HepG2 (cell line): Measurements from ENCODE around the gene IQCH.

Source experiments
- ARID2 ChIP-seq: sonication (generic); formaldehyde crosslinking; IDR thresholded peaks from 2 replicates; pipeline ENCODE4 v1.8.1; 2022; ENCODE audit warnings: mild to moderate bottlenecking, missing genetic modification reagents, borderline replicate concordance
- E2F1 ChIP-seq: sonication (generic); formaldehyde crosslinking; IDR thresholded peaks from 2 replicates; pipeline ENCODE4 v1.5.0; 2020; ENCODE audit warnings: missing genetic modification reagents
- EZH2 ChIP-seq: conservative IDR thresholded peaks from 2 replicates; pipeline ENCODE4 v1.6.1; 2012; ENCODE audit warnings: mild to moderate bottlenecking, low read depth, low read length, moderate library complexity
- IRF2 ChIP-seq: IDR thresholded peaks from 2 replicates; pipeline ENCODE4 v1.6.1; 2018; ENCODE audit warnings: missing genetic modification reagents, missing compliant biosample characterization
- REST ChIP-seq, 2 experiments: IDR thresholded peaks; 2 replicates each; pipeline ENCODE4 v1.6.1; 2011 to 2012; ENCODE audit warnings: low read length in 2 of 2, borderline replicate concordance in 1 of 2, low read depth in 1 of 2, mild to moderate bottlenecking in 1 of 2, moderate library complexity in 1 of 2
- TBL1XR1 ChIP-seq: fragments of 150-350 bp; IDR thresholded peaks from 2 replicates; pipeline ENCODE4 v1.6.1; 2014; ENCODE audit warnings: borderline replicate concordance, low read length; ENCODE audit not compliant: partially characterized antibody
- ZNF318 ChIP-seq: sonication (generic); formaldehyde crosslinking; IDR thresholded peaks from 2 replicates; pipeline ENCODE4 v1.4.0; 2020; ENCODE audit warnings: mild to moderate bottlenecking, missing genetic modification reagents
- ZNF512B ChIP-seq: sonication (generic); formaldehyde crosslinking; IDR thresholded peaks from 2 replicates; pipeline ENCODE4 v1.5.1; 2020; ENCODE audit warnings: missing genetic modification reagents, mild to moderate bottlenecking, borderline replicate concordance
- ZNF556 ChIP-seq: sonication (generic); formaldehyde crosslinking; IDR thresholded peaks from 2 replicates; pipeline ENCODE4 v1.4.0; 2020; ENCODE audit warnings: mild to moderate bottlenecking, missing genetic modification reagents, borderline replicate concordance

GRCh38 chr15:67394873-67395639 lies 140.5 kb downstream of the IQCH start:
- TF ChIP-seq ZNF318 (CRISPR knock-in tag) (no peak), TBL1XR1 (no peak), EZH2 (no peak), ARID2 (no peak), REST (IDR thresholded peaks at IDR 0.05; ENCODE audit: borderline replicate concordance in 1 of 2, low read depth in 1 of 2, low read length in 2 of 2) (no peak), ZNF512B (CRISPR knock-in tag) (no peak), IRF2 (CRISPR knock-in tag) (no peak), E2F1 (CRISPR knock-in tag) (no peak), ZNF556 (CRISPR knock-in tag) (no peak)
